Skeletal muscle satellite cell (primary cell): Measurements from ENCODE around the gene EHBP1.
"Not testable (repeated sequence)": the region's sequence is repeated elsewhere in the genome, so short reads cannot be mapped to it uniquely, and the experiment has no call there.

Experiments used
- H3K27me3 ChIP-seq: 2 replicates; pipeline ENCODE4 v1.7.0; 2013; ENCODE audit warnings: low read length; ENCODE audit not compliant: control insufficient read depth, insufficient read depth
- H3K36me3 ChIP-seq: 2 replicates; pipeline ENCODE4 v1.7.0; 2013; ENCODE audit warnings: mild to moderate bottlenecking, control low read depth, low read length; ENCODE audit not compliant: insufficient read depth
- H3K4me1 ChIP-seq: 2 replicates; pipeline ENCODE4 v1.7.0; 2013; ENCODE audit warnings: low read length; ENCODE audit not compliant: control insufficient read depth, insufficient read depth
- H3K4me2 ChIP-seq: 2 replicates; pipeline ENCODE4 v1.7.0; 2013; ENCODE audit warnings: mild to moderate bottlenecking, low read length
- H3K4me3 ChIP-seq: 2 replicates; pipeline ENCODE4 v1.7.0; 2013; ENCODE audit warnings: low read length
- H3K9ac ChIP-seq: 2 replicates; pipeline ENCODE4 v1.7.0; 2013; ENCODE audit warnings: mild to moderate bottlenecking, low read depth, low read length, moderate library complexity
- H3K9me3 ChIP-seq: replicated peaks from 2 replicates; pipeline ENCODE4 v1.7.0; 2013; ENCODE audit warnings: mild to moderate bottlenecking, control low read depth, low read length

The EHBP1 gene

DNA sequence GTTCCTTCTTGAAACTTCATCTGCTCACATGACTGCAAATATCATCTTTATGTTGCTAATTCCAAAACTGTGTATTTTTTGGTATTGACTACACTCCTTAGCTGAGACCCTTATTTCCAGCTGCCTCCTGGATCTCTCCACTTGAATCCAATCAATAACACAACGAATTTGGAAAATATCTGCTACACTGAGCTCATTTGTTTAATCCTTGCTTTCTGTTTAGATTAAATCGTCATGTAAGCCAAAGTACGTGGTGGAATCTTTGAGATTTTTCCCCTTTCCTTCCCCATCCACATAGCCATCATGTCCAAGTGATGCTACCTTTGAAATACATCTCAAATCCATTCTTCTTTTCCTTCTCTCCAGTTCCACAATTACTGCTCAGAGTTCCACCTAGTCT is 360.8 kb downstream of the EHBP1 start:
- Histone ChIP-seq H3K36me3 (no peaks in the 10 kb centered on the region), H3K4me1 (no peaks in the 10 kb centered on the region), H3K9ac (no peak overlapping the region), H3K27me3 (peaks cover 87% of the 10 kb centered on the region), H3K4me3 (no peak overlapping the region), H3K9me3 (no peaks in the 10 kb centered on the region), H3K4me2 (no peak overlapping the region)

- no peaks in the 10 kb centered on the region for H3K4me1 ChIP-seq
- H3K4me3 ChIP-seq = no peak overlapping the region
- H3K27me3 ChIP-seq = peaks cover 81% of the 10 kb centered on the region
- no peak overlapping the region for H3K4me2 ChIP-seq
- no peaks in the 10 kb centered on the region for H3K9me3 ChIP-seq
- no peak overlapping the region for H3K9ac ChIP-seq
- no peaks in the 10 kb centered on the region for H3K36me3 ChIP-seq
Observed at GRCh38 chr2:63066838-63067237, 361.3 kb downstream of the EHBP1 start.

GRCh38 chr2:63071664-63072063 is 366.2 kb downstream of the EHBP1 start:
- no peak overlapping the region for H3K4me3 ChIP-seq
- no peak overlapping the region for H3K4me2 ChIP-seq
- H3K27me3 ChIP-seq = peaks cover 48% of the 10 kb centered on the region
- H3K36me3 ChIP-seq = no peaks in the 10 kb centered on the region
- no peaks in the 10 kb centered on the region for H3K4me1 ChIP-seq
- H3K9me3 ChIP-seq = no peaks in the 10 kb centered on the region
- H3K9ac ChIP-seq = no peak overlapping the region

DNA sequence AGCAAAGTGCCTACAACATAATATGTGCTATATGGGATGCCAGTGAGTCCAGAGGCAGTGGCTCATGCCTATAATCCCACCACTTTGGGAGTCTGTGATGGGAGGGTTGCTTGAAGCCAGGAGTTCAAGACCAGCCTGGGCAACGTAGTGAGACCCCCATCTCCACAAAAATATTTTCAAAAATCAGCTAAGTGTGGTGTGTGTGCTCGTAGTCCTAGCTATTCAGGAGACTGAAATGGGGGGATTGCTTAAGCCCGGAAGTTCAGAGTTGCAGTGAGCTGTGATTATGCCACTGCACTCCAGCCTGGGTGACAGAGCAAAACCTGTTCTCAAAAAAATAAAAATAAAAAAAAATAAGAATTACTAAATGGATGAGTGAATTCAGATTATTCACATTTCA is 368.5 kb downstream of the EHBP1 start:
- Histone ChIP-seq H3K4me1 (no peaks in the 10 kb centered on the region), H3K4me2 (no peak overlapping the region), H3K27me3 (peaks cover 32% of the 10 kb centered on the region), H3K36me3 (no peaks in the 10 kb centered on the region), H3K9me3 (no peaks in the 10 kb centered on the region), H3K9ac (no peak overlapping the region), H3K4me3 (no peak overlapping the region)

DNA sequence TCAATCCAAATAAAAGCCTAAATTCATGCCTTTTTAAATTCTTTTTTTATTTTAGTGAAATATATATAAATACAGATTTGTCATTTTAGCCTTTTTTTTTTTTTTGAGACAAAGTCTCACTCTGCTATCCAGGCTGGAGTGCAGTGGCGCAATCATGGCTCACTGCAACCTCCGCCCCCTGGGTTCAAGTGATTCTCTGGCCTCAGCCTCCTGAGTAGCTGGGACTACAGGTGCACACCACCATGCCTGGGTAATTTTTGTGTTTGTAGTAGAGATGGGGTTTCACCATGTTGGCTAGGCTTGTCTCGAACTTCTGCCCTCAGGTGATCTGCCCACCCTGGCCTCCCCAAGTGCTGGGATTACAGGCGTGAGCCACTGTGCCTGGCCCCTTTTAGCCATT is 368.9 kb downstream of the EHBP1 start:
- H3K27me3 ChIP-seq = peaks cover 28% of the 10 kb centered on the region
- H3K9me3 ChIP-seq, H3K4me3 ChIP-seq, H3K36me3 ChIP-seq, H3K9ac ChIP-seq, H3K4me2 ChIP-seq, H3K4me1 ChIP-seq: not testable (repeated sequence)

DNA sequence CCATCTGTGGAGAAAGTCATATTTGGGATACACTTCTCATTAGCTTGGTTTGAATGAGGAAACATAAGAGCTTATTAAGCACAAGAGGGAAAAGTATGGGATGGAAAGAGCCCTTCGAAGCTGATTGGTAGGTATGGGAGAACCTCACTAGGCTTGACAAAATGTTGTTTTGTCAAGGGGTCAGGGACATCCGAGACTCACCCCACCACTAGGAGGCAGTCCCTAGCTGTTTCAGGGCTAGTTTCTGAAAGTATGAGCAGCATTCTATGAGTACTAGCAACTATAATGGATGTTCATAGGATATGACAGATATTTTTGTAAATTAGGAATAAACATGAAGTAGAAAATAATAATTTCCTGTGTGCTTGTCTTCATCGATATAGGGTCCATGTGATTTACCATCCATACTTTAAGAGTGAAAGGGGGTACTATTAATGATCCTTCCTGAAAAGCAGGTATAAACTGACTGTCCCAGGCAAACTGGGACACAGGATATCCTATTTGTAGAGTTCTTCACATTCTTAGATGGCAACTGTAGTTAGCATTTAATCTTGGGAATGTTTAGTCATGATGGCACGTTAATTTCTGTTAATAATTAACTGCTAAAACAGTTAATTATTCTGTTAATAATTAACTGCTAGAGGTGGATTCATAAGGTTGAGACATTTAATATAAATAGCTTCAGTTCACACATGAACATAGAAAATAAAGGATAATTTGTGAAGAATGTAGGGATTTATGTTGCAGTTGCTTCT is 373.5 kb downstream of the EHBP1 start:
- no peaks in the 10 kb centered on the region for H3K36me3 ChIP-seq
- no peak overlapping the region for H3K4me2 ChIP-seq
- no peak overlapping the region for H3K9ac ChIP-seq
- H3K4me1 ChIP-seq = no peaks in the 10 kb centered on the region
- no peaks in the 10 kb centered on the region for H3K9me3 ChIP-seq
- H3K4me3 ChIP-seq = no peak overlapping the region
- H3K27me3 ChIP-seq = peaks cover 23% of the 10 kb centered on the region

DNA sequence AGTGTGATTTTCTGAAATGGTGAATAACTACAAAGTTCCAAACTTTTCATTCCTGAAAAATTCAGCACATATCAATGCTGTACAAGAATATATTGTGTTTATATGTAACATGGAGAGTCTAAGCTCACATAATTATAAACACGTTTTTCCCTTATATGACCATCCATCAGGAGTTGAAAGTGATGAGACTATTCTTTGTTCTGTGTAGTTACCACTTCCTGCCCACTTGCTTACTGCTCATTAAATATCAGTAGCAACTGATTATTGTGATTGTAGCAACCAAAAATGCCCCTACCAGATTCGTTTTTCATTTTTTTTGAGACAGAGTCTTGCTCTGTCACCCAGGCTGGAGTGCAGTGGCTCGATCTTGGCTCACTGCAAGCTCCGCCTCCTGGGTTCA is 375.9 kb downstream of the EHBP1 start:
- H3K4me1 ChIP-seq = no peaks in the 10 kb centered on the region
- no peaks in the 10 kb centered on the region for H3K9me3 ChIP-seq
- no peak overlapping the region for H3K4me2 ChIP-seq
- no peaks in the 10 kb centered on the region for H3K36me3 ChIP-seq
- no peak overlapping the region for H3K4me3 ChIP-seq
- peaks cover 17% of the 10 kb centered on the region for H3K27me3 ChIP-seq
- H3K9ac ChIP-seq = no peak overlapping the region

DNA sequence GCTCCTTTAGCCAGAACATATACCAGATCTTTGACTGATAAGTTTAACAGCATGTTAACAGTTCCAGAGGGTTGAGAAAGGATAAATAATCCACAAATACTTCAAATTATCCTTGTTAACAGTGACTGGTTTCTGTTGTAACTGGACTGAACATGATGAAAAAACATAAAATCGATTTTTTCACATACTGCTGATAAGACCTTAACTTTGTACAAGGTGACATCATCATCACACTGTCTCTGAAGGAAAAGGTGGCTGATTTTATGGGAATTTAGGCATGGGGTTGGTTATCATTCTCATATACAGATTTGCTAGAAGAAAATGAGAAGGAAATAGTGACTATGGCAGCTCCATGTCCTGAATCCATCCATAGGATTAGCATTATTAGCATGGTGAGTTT is 381.2 kb downstream of the EHBP1 start:
- Histone ChIP-seq H3K9ac (no peak overlapping the region), H3K27me3 (peaks cover 8% of the 10 kb centered on the region), H3K9me3 (no peaks in the 10 kb centered on the region), H3K4me3 (no peak overlapping the region), H3K4me2 (no peak overlapping the region), H3K4me1 (no peaks in the 10 kb centered on the region), H3K36me3 (no peaks in the 10 kb centered on the region)

- Histone ChIP-seq H3K4me1 (no peaks in the 10 kb centered on the region), H3K4me3 (no peak overlapping the region), H3K4me2 (no peak overlapping the region), H3K27me3 (no peaks in the 10 kb centered on the region), H3K9ac (no peak overlapping the region), H3K36me3 (no peaks in the 10 kb centered on the region), H3K9me3 (no peaks in the 10 kb centered on the region)
Observed at GRCh38 chr2:63092401-63092800, 386.9 kb downstream of the EHBP1 start.

- no peak overlapping the region for H3K4me3 ChIP-seq
- H3K9ac ChIP-seq = no peak overlapping the region
- no peaks in the 10 kb centered on the region for H3K4me1 ChIP-seq
- no peak overlapping the region for H3K4me2 ChIP-seq
- H3K36me3 ChIP-seq = no peaks in the 10 kb centered on the region
- H3K9me3 ChIP-seq = no peaks in the 10 kb centered on the region
- no peaks in the 10 kb centered on the region for H3K27me3 ChIP-seq
Observed at GRCh38 chr2:63092857-63093256, 387.3 kb downstream of the EHBP1 start.

GRCh38 chr2:63093502-63093901 is 388.0 kb downstream of the EHBP1 start:
- H3K4me3 ChIP-seq = no peak overlapping the region

More at GRCh38 chr2:63093502-63093901, 388.0 kb downstream of the EHBP1 start:
- Histone ChIP-seq H3K36me3 (no peaks in the 10 kb centered on the region), H3K27me3 (no peaks in the 10 kb centered on the region), H3K9me3 (no peaks in the 10 kb centered on the region), H3K9ac (no peak overlapping the region), H3K4me1 (no peaks in the 10 kb centered on the region), H3K4me2 (no peak overlapping the region)
